Naive thymus-derived CD8-positive, alpha-beta T cell (primary cell): ENCODE data around the gene CCDC88C. TPM values are rescaled to one million over a fixed set of nuclear protein-coding genes. Genes with fewer than 3 reads are reported as not detected.
A peak's percentile ranks its signal among the peaks of the same experiment; 100 is the strongest.

Source experiments
- ATAC-seq, 2 donors: fragments of 150-1000 bp; cut with Tn5 transposase in 1 of 2; sonication (Bioruptor Pico), chemical (Tn5 transposase) in 1 of 2; 1 replicate in 1 of 2; 2 replicates in 1 of 2; pipeline ENCODE4 v1.10.0; 2021; ENCODE audit warnings: mild to moderate bottlenecking in 2 of 2, moderate library complexity in 2 of 2
- POLR2A ChIA-PET: fragments of 350-600 bp; sonication (Branson Sonifier 250); formaldehyde crosslinking; loops from one replicate; lab custom pipeline; 2021; ENCODE audit warnings: antibody characterized with exemption; lab: Charles Lee
- DNase-seq, 10 donors: peaks; one replicate each; pipeline versions ENCODE4 v3.0.0 to v3.0.0-alpha.2; 2020 to 2022
- H3K27ac Mint-ChIP-seq, 10 donors: one replicate each; pipeline ENCODE4 v1.8.0; 2020 to 2022; ENCODE audit warnings: mild to moderate bottlenecking in 10 of 10, mixed read lengths in 10 of 10, moderate library complexity in 4 of 10, inconsistent platforms in 1 of 10
- H3K27me3 Mint-ChIP-seq, 5 donors: one replicate each; pipeline ENCODE4 v1.8.0; 2021 to 2022; ENCODE audit warnings: mixed read lengths in 5 of 5
- H3K36me3 Mint-ChIP-seq, 3 donors: one replicate each; pipeline ENCODE4 v1.8.0; 2020 to 2022; ENCODE audit warnings: mixed read lengths in 3 of 3, mild to moderate bottlenecking in 2 of 3, inconsistent platforms in 1 of 3
- H3K4me1 Mint-ChIP-seq, 4 donors: one replicate each; pipeline ENCODE4 v1.8.0; 2021 to 2022; ENCODE audit warnings: mixed read lengths in 4 of 4
- H3K4me3 Mint-ChIP-seq, 10 donors: one replicate each; pipeline ENCODE4 v1.8.0; 2020 to 2022; ENCODE audit warnings: mild to moderate bottlenecking in 10 of 10, mixed read lengths in 10 of 10, moderate library complexity in 6 of 10, inconsistent platforms in 1 of 10
- H3K9me3 Mint-ChIP-seq, 9 donors: one replicate each; pipeline ENCODE4 v1.8.0; 2020 to 2022; ENCODE audit warnings: mixed read lengths in 9 of 9, mild to moderate bottlenecking in 3 of 9, inconsistent platforms in 1 of 9, moderate library complexity in 1 of 9
- polyA plus RNA-seq, 3 donors: library from polyadenylated mRNA; unstranded; fragments of 300-500 nt; fragmentation: Illumina TruSeq; gene quantifications; one replicate each; pipeline ENCODE4 v1.2.3, GENCODE V29; 2021
- total RNA-seq, 8 experiments: library from RNA in 2 of 8; stranded (reverse) in 2 of 8; gene quantifications; one replicate each; pipeline ENCODE4 v1.2.3 and lab custom pipeline; 2021 to 2026

The CCDC88C gene, protein sequence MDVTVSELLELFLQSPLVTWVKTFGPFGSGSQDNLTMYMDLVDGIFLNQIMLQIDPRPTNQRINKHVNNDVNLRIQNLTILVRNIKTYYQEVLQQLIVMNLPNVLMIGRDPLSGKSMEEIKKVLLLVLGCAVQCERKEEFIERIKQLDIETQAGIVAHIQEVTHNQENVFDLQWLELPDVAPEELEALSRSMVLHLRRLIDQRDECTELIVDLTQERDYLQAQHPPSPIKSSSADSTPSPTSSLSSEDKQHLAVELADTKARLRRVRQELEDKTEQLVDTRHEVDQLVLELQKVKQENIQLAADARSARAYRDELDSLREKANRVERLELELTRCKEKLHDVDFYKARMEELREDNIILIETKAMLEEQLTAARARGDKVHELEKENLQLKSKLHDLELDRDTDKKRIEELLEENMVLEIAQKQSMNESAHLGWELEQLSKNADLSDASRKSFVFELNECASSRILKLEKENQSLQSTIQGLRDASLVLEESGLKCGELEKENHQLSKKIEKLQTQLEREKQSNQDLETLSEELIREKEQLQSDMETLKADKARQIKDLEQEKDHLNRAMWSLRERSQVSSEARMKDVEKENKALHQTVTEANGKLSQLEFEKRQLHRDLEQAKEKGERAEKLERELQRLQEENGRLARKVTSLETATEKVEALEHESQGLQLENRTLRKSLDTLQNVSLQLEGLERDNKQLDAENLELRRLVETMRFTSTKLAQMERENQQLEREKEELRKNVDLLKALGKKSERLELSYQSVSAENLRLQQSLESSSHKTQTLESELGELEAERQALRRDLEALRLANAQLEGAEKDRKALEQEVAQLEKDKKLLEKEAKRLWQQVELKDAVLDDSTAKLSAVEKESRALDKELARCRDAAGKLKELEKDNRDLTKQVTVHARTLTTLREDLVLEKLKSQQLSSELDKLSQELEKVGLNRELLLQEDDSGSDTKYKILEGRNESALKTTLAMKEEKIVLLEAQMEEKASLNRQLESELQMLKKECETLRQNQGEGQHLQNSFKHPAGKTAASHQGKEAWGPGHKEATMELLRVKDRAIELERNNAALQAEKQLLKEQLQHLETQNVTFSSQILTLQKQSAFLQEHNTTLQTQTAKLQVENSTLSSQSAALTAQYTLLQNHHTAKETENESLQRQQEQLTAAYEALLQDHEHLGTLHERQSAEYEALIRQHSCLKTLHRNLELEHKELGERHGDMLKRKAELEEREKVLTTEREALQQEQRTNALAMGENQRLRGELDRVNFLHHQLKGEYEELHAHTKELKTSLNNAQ (N-terminal part only)
- total RNA-seq, result 100 to 1,000 TPM; 300 to 322 TPM
- polyA plus RNA-seq, result 10 to 100 TPM; 23.4 to 41.9 (median 24.0) TPM
- 154 to 659 (median 391) reads per million in 6 experiments for total RNA-seq (lab: John Stamatoyannopoulos, UW)

DNA sequence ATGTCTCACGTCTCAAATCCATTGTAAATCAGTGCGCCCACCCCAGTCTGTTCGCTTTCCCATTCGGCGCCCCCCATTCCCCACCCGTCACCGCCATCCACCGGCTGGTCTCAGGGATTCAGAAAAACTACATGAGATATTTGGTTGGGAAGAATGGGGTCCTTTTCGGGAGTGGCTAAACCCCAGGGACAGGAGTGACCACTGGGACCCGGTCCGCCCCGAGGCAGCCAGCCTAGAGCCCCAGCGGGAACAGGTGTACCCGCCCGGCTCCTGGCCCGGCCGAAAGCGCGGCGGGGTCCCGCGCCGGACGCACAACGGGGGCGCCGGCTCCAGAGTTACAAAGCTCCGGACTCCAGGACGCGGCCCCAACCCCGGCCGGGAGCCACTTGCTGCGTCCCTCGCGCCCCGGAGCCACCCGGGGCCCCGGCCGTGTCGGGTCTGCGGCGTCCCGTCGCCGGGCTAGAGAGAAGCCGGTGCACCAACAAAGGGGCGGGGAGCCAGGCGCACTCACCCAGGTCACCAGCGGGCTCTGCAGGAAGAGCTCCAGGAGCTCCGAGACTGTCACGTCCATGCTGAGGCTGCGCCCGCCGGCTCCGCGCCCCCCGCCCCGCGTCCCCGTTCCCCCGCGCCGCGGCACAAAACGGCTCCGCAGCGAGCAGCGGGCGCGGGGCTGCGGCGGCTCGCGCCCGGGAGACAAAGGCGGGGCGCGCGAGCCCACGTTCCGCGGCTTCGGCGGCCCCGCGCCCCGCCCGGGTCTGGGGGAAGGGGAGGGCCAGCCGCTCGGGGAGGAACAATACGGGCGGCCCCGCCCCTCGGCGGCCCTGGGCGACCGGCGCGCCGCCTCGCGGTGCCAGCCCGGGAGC, at the start of gene CCDC88C:
TSS of gene CCDC88C (minus strand) at position 701 of the 863 bp plus-strand sequence. CDS start at position 571, 130 bp downstream.
- Mint-ChIP-seq H3K4me3 (peak within 1 kb of the TSS; percentile 93 to 100 (median 99)), H3K9me3 (no peaks in the 10 kb centered on the region), H3K27me3 (peaks cover 0 to 2% (median 0%) of the 10 kb centered on the region in 5 donors), H3K4me1 (peaks cover 26 to 66% (median 50%) of the 10 kb centered on the region in 4 donors), H3K27ac (peak within 1 kb of the TSS; percentile 94 to 100 (median 99)), H3K36me3 (peaks cover 7 to 31% (median 19%) of the 10 kb centered on the region in 3 donors)
- ATAC-seq (peak; percentile 34 to 37), DNase-seq (peak; percentile 61 to 85 (median 72))
- POLR2A ChIA-PET, result interaction anchor here (0.7 to 25.2 kb wide), 11 partner anchors 20 to 356 kb away, joined by 3 to 643 read pairs (median 4); no protein-coding TSS in a partner anchor

DNA sequence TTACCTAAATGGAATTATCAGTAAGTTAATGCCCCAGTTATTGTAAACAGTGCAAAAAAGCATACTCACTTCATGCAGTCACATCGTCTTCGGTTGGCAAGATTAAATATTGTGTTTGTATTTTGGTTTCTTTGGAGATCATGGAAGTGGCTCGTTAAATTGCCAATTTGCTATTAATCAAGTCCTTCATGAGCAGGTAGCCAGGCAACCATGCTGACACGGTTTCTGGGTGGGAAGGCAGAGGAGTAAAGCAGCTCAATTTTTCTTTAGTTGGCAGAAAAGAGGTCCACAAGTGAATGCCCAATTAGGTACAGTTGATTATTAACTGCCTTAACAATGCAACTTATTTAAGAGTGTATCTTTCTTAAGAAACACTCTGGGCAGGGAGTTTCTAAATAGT, 48.6 kb upstream of the CCDC88C start:
- Mint-ChIP-seq H3K4me3 (no peak overlapping the region), H3K4me1 (peaks cover 6 to 8% (median 6%) of the 10 kb centered on the region in 4 donors), H3K36me3 (peaks cover 4 to 96% (median 22%) of the 10 kb centered on the region in 3 donors), H3K27ac (peak overlapping the region in 8 of 10 donors; percentile 8 to 76 (median 24)), H3K27me3 (no peaks in the 10 kb centered on the region), H3K9me3 (no peaks in the 10 kb centered on the region)
- POLR2A ChIA-PET, result interaction anchor here (0.6 kb wide), 1 partner anchor 24 kb away, joined by 4 read pairs; no protein-coding TSS in a partner anchor
- ATAC-seq, result no peak
- DNase-seq, result no peak

DNA sequence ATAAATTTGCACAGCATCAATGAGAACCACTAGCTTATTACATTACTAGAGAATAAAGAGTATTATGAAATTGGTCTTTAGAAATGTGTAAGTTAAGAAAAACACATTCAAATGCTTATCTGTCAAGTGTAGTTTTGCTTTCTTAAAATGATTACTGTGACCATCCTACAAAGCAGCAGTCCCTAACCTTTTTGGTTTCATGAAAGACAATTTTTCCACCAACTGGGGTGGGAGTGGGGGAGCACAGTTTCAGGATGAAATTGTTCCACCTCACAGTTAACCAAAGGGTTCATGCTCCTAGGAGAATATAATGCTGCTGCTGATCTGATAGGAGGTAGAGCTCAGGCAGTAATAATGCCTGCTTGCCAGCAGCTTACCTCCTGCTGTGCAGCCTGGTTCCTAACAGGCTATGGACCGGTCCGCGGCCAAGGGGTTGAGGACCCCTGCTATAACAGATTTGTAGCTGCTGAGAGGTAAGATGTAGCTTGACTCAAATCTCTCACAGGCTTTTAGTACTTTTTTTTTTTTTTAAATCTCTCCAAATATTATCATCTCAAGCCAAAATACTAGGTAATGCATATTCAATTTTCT, 47.1 kb upstream of the CCDC88C start:
- Mint-ChIP-seq H3K27me3 (no peaks in the 10 kb centered on the region), H3K27ac (peak overlapping the region in 6 of 10 donors; percentile 21 to 74 (median 38)), H3K36me3 (peaks cover 4 to 96% (median 17%) of the 10 kb centered on the region in 3 donors), H3K9me3 (no peaks in the 10 kb centered on the region), H3K4me1 (peaks cover 0 to 7% (median 4%) of the 10 kb centered on the region in 4 donors), H3K4me3 (no peak overlapping the region)
- DNase-seq (no peak), ATAC-seq (no peak)
- POLR2A ChIA-PET, result interaction anchor here (0.6 kb wide), 1 partner anchor 1611 kb away, joined by 3 read pairs; no protein-coding TSS in a partner anchor

DNA sequence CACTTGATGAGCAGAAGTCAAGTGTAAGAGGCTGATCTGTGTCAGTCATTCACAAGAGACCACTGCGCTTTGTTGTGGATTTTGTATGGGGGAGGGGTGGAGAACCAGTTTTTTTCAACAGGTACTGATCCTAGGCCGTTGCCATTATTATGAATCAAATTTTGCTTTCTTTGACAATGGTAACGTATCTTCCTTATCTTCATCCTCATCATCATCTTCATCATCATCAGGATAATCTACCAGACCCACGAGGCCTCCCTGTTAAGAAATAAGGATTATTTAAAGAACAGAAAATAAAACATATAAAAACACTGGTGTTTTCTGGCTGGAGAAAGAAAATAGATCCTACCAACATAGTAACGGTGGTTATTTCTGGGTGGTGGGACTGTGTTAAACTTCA, 41.0 kb upstream of the CCDC88C start:
- POLR2A ChIA-PET, result no interaction called here
- Mint-ChIP-seq H3K4me1 (peaks cover 15 to 25% (median 23%) of the 10 kb centered on the region in 4 donors), H3K27ac (peak overlapping the region in 6 of 10 donors; percentile 26 to 63 (median 52)), H3K27me3 (no peaks in the 10 kb centered on the region), H3K36me3 (peaks cover 0 to 81% (median 18%) of the 10 kb centered on the region in 3 donors), H3K9me3 (no peaks in the 10 kb centered on the region), H3K4me3 (no peak overlapping the region)
- DNase-seq, result no peak
- no peak for ATAC-seq

DNA sequence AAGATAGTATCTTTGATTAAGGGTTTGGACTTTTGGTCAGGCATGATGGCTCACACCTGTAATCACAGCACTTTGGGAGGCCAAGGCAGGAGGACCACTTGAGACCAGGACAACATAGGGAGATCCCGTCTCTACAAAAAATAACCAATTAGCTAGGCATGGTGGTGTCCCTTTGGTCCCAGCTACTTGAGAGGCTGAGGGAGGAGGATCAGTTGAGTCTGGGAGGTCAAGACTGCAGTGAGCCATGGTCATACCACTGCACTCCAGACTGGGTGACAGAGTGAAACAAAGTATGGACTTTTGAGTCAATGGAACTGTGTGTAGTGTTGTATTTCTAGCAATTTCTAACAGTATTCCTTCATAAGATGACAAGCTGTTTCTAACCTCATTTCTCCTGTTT, 38.7 kb upstream of the CCDC88C start:
- POLR2A ChIA-PET, result no interaction called here
- Mint-ChIP-seq H3K4me3 (no peak overlapping the region), H3K4me1 (peaks cover 12 to 36% (median 28%) of the 10 kb centered on the region in 4 donors), H3K27me3 (no peaks in the 10 kb centered on the region), H3K36me3 (peaks cover 0 to 59% (median 13%) of the 10 kb centered on the region in 3 donors), H3K9me3 (no peaks in the 10 kb centered on the region), H3K27ac (peak overlapping the region in 9 of 10 donors; percentile 56 to 88 (median 74))
- DNase-seq (no peak), ATAC-seq (no peak)

DNA sequence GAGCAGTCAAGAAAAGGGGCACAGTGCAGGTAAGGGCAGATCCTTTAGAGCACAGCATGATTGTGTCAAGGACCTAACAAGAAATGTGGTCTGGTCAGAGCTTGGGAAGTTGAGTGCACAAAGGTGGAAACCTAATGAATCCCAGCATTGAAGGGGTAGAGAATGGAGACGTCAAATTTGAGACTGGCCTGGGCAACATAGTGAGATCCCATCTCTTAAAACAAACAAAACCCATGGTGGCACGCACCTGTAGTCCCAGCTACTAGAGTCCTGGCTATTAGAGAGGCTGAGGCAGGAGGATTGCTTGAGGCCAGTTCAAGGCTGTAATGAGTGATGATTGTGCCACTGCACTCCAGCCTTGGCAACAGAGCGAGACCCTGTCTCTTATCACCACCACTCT, 37.0 kb upstream of the CCDC88C start:
- peak in 1 of 2 donors; percentile 9 for ATAC-seq
- Mint-ChIP-seq H3K27ac (peak overlapping the region; percentile 61 to 95 (median 87)), H3K36me3 (peaks cover 0 to 42% (median 9%) of the 10 kb centered on the region in 3 donors), H3K9me3 (no peaks in the 10 kb centered on the region), H3K27me3 (no peaks in the 10 kb centered on the region), H3K4me3 (peak overlapping the region in 5 of 10 donors; percentile 19 to 64 (median 54)), H3K4me1 (peaks cover 13 to 36% (median 28%) of the 10 kb centered on the region in 4 donors)
- POLR2A ChIA-PET, result interaction anchor here (0.7 to 1.0 kb wide), 2 partner anchors 37 to 1705 kb away, joined by 3 to 4 read pairs; partner anchors contain the start of gene CCDC88C
- DNase-seq, result no peak

DNA sequence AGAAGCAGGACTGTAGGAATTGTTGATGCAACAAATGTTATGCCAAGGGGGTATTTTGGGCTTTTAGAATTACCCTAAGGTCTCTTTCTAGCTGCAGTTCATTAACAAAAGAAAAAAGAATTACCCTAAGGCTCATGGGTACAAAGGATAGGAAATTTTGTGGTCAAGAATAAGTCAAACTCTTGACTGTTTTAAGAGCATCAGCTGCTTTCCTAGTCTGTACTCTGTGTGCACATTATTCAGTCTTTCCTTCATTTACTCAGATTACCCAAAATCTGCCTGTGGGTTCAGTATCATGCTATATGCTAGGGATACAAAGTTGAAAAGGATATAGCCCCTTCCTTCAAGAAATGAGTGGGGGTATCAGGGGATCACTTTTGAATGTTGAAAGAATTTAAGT, 36.5 kb upstream of the CCDC88C start:
- Mint-ChIP-seq H3K27me3 (no peaks in the 10 kb centered on the region), H3K36me3 (peaks cover 0 to 39% (median 9%) of the 10 kb centered on the region in 3 donors), H3K4me3 (peak overlapping the region in 5 of 10 donors; percentile 19 to 64 (median 54)), H3K27ac (peak overlapping the region; percentile 70 to 95 (median 87)), H3K9me3 (no peaks in the 10 kb centered on the region), H3K4me1 (peaks cover 13 to 36% (median 28%) of the 10 kb centered on the region in 4 donors)
- DNase-seq (no peak), ATAC-seq (peak; percentile 24 to 57)
- POLR2A ChIA-PET, result interaction anchor here (1.0 kb wide), 1 partner anchor 36 kb away, joined by 3 read pairs; the partner anchor contains the start of gene CCDC88C

DNA sequence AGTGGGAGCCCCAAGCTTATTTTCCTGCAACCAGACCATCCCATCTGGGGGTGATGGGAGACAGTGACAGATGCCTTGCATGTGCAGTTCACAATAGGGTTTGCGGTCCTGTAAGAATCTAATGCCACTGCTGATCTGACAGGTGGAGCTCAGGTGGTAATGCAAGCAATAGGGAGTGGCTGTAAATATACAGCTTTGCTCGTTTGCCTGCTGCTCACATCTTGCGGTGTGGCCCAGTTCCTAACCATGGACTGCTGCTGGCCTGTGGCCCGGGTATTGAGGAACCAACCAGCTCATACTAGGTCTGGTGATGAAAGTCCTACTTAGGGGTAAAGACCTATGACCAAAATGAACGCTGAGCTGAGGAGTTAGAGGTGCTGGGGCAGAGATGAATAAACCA, 36.1 kb upstream of the CCDC88C start:
- DNase-seq (no peak), ATAC-seq (peak; percentile 3 to 15)
- Mint-ChIP-seq H3K27me3 (no peaks in the 10 kb centered on the region), H3K4me1 (peaks cover 13 to 35% (median 28%) of the 10 kb centered on the region in 4 donors), H3K36me3 (peaks cover 0 to 35% (median 8%) of the 10 kb centered on the region in 3 donors), H3K4me3 (peak overlapping the region in 3 of 10 donors; percentile 37 to 64 (median 54)), H3K9me3 (no peaks in the 10 kb centered on the region), H3K27ac (peak overlapping the region; percentile 70 to 95 (median 87))
- POLR2A ChIA-PET, result interaction anchor here (1.0 kb wide), 1 partner anchor 36 kb away, joined by 3 read pairs; the partner anchor contains the start of gene CCDC88C

DNA sequence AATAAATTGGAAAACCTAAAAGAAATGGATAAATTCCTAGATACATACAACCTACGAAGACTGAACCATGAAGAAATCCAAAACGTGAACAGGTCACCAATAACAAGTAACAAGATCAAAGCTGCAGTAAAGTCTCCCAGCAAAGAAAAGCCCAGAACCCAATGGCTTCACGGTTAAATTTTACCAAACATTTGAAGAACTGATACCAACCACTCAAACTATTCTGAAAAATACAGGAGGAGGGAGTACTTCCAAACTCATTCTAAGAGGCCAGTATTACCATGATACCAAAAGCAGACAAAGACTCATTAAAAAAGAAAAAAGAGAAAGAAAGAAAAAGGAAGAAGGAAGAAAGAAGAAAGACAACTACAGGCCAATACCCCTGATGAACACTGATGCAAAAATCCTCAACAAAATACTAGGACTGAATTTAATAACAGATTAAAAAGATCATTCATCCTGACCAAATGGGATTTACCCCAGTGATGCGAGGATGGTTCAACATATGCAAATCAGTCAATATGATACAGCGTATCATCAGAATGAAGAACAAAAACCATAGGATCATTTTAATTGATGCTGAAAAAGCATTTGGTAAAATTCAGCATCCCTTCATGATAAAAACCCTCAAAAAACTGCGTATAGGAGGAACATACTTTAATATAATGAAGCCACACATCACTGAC, 26.9 kb upstream of the CCDC88C start:
- peaks cover 0 to 1% (median 0%) of the 10 kb centered on the region in 3 donors for H3K36me3 Mint-ChIP-seq
- H3K9me3 Mint-ChIP-seq, result peaks cover 0 to 4% (median 0%) of the 10 kb centered on the region in 9 donors
- H3K4me3 Mint-ChIP-seq, result no peak overlapping the region
- no peak overlapping the region for H3K27ac Mint-ChIP-seq
- ATAC-seq, result no peak
- peaks cover 0 to 2% (median 0%) of the 10 kb centered on the region in 4 donors for H3K4me1 Mint-ChIP-seq
- H3K27me3 Mint-ChIP-seq, result peaks cover 0 to 4% (median 0%) of the 10 kb centered on the region in 5 donors
- POLR2A ChIA-PET, result no interaction called here
- DNase-seq, result no peak

DNA sequence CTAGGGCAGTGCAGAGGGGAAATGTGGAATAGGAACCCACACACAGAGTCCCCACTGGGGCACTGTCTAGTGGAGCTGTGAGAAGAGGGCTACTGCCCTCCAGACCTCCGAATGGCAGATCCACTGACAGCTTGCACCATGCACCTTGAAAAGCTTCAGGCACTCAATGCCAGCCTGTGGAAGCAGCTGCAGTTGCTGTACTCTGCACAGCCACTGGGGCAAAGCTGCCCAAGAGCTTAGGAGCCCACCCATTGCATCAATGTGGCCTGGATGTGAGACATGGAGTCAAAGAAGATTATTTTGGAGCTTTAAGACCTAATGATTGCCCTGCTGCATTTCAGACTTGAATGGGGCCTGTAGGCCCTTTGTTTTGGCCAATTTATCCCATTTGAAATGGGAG, 21.7 kb upstream of the CCDC88C start:
- no peak for ATAC-seq
- POLR2A ChIA-PET, result no interaction called here

More for the DNA sequence above, 21.7 kb upstream of the CCDC88C start:
- Mint-ChIP-seq H3K27me3 (peaks cover 0 to 10% (median 3%) of the 10 kb centered on the region in 5 donors), H3K9me3 (peaks cover 0 to 13% (median 0%) of the 10 kb centered on the region in 9 donors), H3K4me1 (peaks cover 0 to 3% (median 0%) of the 10 kb centered on the region in 4 donors), H3K4me3 (no peak overlapping the region), H3K36me3 (peaks cover 0 to 4% (median 2%) of the 10 kb centered on the region in 3 donors), H3K27ac (no peak overlapping the region)
- no peak for DNase-seq
